ENCODE measurements around the gene NAPG. TPM values are rescaled to one million over a fixed set of nuclear protein-coding genes. Genes with fewer than 3 reads are reported as not detected.
"Not testable (repeated sequence)": the region's sequence is repeated elsewhere in the genome, so short reads cannot be mapped to it uniquely, and the experiment has no call there.

The NAPG gene
- total RNA-seq, 2 experiments from 2014 or later: 35.8 to 36.9 TPM

DNA sequence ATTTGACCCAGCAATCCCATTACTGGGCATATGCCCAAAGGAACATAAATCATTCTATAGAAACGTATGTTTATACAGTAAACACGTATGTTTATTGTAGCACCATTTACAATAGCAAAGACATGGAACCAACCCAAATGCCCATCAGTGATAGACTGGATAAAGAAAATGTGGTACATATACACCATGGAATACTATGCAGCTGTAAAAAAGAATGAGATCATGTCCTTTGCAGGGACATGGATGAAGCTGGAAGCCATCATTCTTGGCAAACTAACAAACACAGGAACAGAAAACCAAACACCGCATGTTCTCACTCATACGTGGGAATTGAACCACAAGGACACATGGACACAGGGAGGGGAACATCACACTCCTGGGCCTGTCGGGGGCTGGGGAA is 13.3 kb downstream of the NAPG start:
- H3K4me1 Mint-ChIP-seq: peaks cover 26% of the 10 kb centered on the region
- H3K27me3 Mint-ChIP-seq, CTCF ChIA-PET, H3K9me3 Mint-ChIP-seq, H3K27ac Mint-ChIP-seq, H3K4me3 Mint-ChIP-seq, DNase-seq, POLR2A ChIA-PET: not testable (repeated sequence)
- peaks cover 65% of the 10 kb centered on the region for H3K36me3 Mint-ChIP-seq (ENCODE audit: low read depth)

DNA sequence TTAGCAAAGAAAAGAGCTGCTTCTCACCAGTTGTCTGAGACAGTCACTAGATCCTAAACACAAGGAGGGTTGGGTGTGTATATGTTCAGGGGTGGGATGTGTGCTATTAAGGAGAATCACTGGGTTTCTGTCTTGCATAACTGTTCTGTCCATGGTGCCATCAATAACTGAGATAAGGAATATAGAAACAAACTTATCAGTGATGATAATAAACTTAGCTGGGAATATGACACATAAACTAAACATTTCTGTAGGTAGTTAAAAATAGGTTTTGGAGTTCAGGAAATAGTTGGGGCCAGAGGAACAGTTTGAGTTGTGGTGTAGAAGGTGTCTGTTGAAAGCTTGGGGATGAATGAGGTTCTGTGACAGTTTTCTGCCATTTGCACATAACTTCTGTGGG is 17.4 kb downstream of the NAPG start:
- peaks cover 3% of the 10 kb centered on the region for H3K4me1 Mint-ChIP-seq
- peaks cover 70% of the 10 kb centered on the region for H3K36me3 Mint-ChIP-seq (ENCODE audit: low read depth)
- ChIA-PET POLR2A (interaction anchor here (1.5 to 2.0 kb wide), 2 partner anchors 16 to 17 kb away, joined by 5 to 6 read pairs; partner anchors contain the start of gene NAPG), CTCF (interaction anchor here (1.3 kb wide), 1 partner anchor 16 kb away, joined by 3 read pairs; no protein-coding TSS in a partner anchor)
- H3K27ac Mint-ChIP-seq: no peak overlapping the region
- no peak overlapping the region for H3K4me3 Mint-ChIP-seq
- DNase-seq: no peak
- no peaks in the 10 kb centered on the region for H3K27me3 Mint-ChIP-seq
- H3K9me3 Mint-ChIP-seq: no peaks in the 10 kb centered on the region

DNA sequence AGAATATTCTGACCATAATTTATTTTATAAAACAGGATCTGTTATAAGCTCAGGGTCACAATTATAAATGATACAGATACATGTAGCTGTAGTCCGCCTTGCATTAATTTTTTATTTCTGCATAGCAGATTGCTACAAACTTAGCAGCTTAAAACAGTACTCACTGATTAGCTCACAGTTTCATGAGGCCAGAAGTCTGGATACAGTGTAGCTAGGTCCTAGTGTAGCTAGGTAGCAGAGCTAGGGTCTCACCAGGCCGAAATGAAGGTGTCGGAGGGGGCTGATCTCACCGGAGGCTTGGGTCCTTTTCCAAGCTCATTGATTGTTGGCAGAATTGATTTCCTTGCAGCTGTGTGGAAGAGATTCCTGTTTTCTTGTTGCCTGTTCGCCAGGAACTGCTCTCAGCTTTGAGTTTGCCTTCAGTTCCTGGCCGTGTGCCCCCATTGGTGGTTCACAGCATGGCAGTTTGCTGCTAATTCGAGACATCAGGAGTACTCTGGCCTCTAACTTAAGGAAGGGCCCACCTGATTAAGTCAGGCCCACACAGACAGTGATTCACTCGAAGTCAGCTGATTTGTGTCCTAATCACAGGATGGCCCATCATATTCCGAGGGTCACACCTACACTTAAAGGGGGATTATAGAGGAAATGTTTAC is 18.4 kb downstream of the NAPG start:
- no peak overlapping the region for H3K4me3 Mint-ChIP-seq
- no peak for DNase-seq
- H3K9me3 Mint-ChIP-seq: no peaks in the 10 kb centered on the region
- peaks cover 70% of the 10 kb centered on the region for H3K36me3 Mint-ChIP-seq (ENCODE audit: low read depth)
- H3K27me3 Mint-ChIP-seq: no peaks in the 10 kb centered on the region
- H3K4me1 Mint-ChIP-seq: no peaks in the 10 kb centered on the region
- POLR2A ChIA-PET: interaction anchor here (1.5 to 2.0 kb wide), 2 partner anchors 17 to 18 kb away, joined by 5 to 6 read pairs; partner anchors contain the start of gene NAPG
- H3K27ac Mint-ChIP-seq: no peak overlapping the region
- CTCF ChIA-PET: interaction anchor here (0.9 to 1.3 kb wide), 2 partner anchors 15 to 17 kb away, joined by 3 read pairs; no protein-coding TSS in a partner anchor

DNA sequence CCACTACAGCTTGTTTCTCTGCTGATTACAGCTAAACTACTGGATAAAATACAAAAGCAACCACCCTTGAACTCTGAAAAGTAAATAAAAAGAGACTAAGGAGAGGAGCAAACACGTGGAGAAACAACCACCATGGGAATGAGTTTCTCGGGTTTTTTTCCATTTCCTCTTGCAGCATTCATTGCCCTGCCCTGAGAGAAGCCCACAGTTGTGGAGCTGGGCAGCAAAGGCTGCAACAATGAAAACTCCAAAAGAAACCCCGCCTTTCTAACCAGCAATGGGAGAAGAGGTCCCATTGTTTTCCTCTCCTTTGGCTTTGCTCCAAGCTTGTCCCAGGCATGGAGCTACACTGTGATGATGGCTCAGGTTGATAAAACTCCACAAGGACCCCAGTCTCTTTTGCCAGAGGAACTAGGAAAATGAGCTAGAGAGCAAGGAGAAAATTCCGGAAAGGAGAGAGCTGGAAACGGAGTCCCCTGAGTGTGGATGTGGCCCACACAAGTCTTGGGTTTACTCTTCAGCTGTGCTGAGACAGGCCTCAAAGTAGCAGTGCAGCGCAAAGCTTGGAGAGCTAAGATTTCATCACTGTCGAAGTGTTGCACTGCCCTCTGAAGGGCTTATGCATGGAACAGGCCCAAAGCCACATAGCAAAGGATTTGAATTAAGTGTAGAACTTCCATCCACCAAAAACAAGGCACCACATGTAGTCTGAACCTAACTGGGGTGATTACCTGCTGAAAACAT is 20.9 kb downstream of the NAPG start:
- Mint-ChIP-seq H3K36me3 (ENCODE audit: low read depth) (peaks cover 67% of the 10 kb centered on the region), H3K27ac (no peak overlapping the region), H3K4me1 (no peaks in the 10 kb centered on the region), H3K27me3 (no peaks in the 10 kb centered on the region), H3K9me3 (no peaks in the 10 kb centered on the region), H3K4me3 (no peak overlapping the region)
- CTCF ChIA-PET: no interaction called here
- no peak for DNase-seq
- POLR2A ChIA-PET: no interaction called here

DNA sequence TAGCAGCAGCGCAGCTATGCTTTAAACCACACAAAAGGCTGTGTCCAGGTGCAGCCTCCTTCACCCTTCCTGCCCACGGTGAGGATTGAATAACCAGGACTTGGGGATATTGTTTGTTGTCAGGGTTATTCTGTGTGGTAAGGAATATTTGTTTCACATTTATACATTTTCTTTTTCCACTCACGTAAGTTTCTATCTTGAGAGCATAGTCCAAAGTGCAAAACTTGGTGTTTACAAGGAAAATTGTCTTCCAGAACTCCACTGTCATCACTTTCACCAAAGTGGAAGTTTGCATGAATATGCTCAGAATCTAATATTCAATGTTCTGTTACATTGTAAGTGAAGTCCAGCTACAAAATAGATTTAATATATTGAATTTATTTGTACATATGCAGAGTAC is 26.4 kb downstream of the NAPG start:
- Mint-ChIP-seq H3K4me3 (no peak overlapping the region), H3K9me3 (no peaks in the 10 kb centered on the region), H3K27ac (no peak overlapping the region), H3K27me3 (no peaks in the 10 kb centered on the region), H3K4me1 (no peaks in the 10 kb centered on the region), H3K36me3 (ENCODE audit: low read depth) (peaks cover 69% of the 10 kb centered on the region)
- DNase-seq: no peak
- ChIA-PET CTCF (interaction anchor here (3.1 kb wide), 1 partner anchor 8 kb away, joined by 14 read pairs; no protein-coding TSS in a partner anchor), POLR2A (no interaction called here)

DNA sequence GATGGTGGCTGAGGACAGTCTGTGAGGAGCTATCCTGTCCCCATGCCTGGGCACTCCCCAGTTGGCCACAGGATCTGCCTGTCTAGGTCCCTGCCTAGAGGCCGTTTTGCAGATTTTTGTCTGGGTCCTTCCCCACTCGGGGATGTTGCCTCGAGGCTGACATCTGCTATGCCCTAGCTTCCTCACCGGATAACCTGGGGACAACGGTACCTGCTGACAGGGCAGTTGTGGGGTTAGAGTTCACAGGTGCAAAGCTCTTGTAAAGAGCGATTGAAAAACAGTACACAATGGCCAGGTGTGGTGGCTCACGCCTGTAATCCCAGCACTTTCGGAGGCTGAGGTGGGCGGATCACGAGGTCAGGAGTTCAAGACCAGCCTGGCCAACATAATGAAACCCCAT is 30.4 kb downstream of the NAPG start:
- H3K4me3 Mint-ChIP-seq, DNase-seq, H3K27me3 Mint-ChIP-seq, POLR2A ChIA-PET, H3K4me1 Mint-ChIP-seq, H3K27ac Mint-ChIP-seq, CTCF ChIA-PET, H3K9me3 Mint-ChIP-seq: not testable (repeated sequence)
- peaks cover 42% of the 10 kb centered on the region for H3K36me3 Mint-ChIP-seq (ENCODE audit: low read depth)

GRCh38 chr18:10557085-10557677 is 31.4 kb downstream of the NAPG start:
- H3K36me3 Mint-ChIP-seq (ENCODE audit: low read depth): peaks cover 38% of the 10 kb centered on the region
- peaks cover 3% of the 10 kb centered on the region for H3K4me1 Mint-ChIP-seq
- no peaks in the 10 kb centered on the region for H3K27me3 Mint-ChIP-seq
- POLR2A ChIA-PET: no interaction called here
- no peak overlapping the region for H3K4me3 Mint-ChIP-seq
- H3K9me3 Mint-ChIP-seq: no peaks in the 10 kb centered on the region
- CTCF ChIA-PET: no interaction called here
- no peak for DNase-seq
- no peak overlapping the region for H3K27ac Mint-ChIP-seq

- ChIA-PET POLR2A (no interaction called here), CTCF (interaction anchor here (0.9 to 2.8 kb wide), 2 partner anchors 13 to 15 kb away, joined by 3 to 14 read pairs; no protein-coding TSS in a partner anchor)
- no peak for DNase-seq
- Mint-ChIP-seq H3K27ac (no peak overlapping the region), H3K4me3 (no peak overlapping the region), H3K9me3 (no peaks in the 10 kb centered on the region), H3K36me3 (ENCODE audit: low read depth) (peaks cover 31% of the 10 kb centered on the region), H3K27me3 (no peaks in the 10 kb centered on the region), H3K4me1 (peaks cover 3% of the 10 kb centered on the region)
These were observed 32.6 kb downstream of the NAPG start for GRCh38 chr18:10558243-10558966.

- H3K9me3 Mint-ChIP-seq: no peaks in the 10 kb centered on the region
- peaks cover 26% of the 10 kb centered on the region for H3K36me3 Mint-ChIP-seq (ENCODE audit: low read depth)
- POLR2A ChIA-PET: no interaction called here
- no peak overlapping the region for H3K4me3 Mint-ChIP-seq
- H3K4me1 Mint-ChIP-seq: peaks cover 3% of the 10 kb centered on the region
- CTCF ChIA-PET: interaction anchor here (0.9 to 2.8 kb wide), 3 partner anchors 12 to 27 kb away, joined by 3 to 14 read pairs (median 8); no protein-coding TSS in a partner anchor
- no peak for DNase-seq
- H3K27ac Mint-ChIP-seq: no peak overlapping the region
- H3K27me3 Mint-ChIP-seq: no peaks in the 10 kb centered on the region
These were observed 33.1 kb downstream of the NAPG start for GRCh38 chr18:10558967-10559298.

DNA sequence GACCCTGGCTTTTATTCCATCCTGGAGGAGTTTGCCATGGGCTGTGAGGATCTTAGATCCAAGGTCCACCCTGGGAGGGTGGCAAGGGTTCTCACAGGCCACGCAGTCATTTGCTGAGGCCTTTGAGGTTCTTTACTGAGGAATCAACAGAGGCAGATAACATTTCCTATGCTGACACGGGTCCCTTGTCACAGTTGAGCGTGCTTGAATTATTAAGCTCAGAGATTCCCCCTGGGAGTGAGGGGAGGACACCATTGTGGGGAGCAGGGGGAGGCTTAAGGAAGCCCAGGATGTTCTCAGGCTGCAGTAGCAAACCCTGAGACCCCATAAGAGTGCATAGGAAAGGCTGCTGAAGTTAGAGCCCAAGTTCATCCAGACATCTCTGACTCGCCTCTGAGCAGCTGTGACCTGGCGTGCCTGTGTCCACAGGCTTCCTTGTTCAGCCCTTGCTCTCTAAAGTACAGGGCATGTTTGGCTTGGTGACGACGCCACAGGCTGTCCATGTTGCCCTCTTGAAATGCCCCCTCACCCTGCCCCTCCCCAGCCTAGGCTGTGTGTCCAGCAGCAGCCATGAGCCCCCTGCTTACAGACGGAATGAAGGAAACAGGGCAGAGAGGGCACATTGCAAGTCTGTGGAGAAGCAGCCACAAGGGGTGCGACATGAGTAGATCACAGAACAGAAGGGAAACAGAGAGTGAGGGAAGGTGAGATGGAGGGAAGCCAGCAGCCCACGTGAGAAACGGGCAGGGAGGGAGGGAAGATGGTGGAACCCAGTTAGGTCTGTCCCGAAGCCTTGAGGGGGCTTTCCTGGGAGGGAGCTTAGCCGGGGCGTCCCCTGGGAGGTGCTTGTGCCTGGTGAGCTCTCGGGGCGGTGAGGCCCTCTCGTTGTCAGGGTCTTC is 34.0 kb downstream of the NAPG start:
- POLR2A ChIA-PET: no interaction called here
- DNase-seq: no peak
- Mint-ChIP-seq H3K36me3 (ENCODE audit: low read depth) (peaks cover 18% of the 10 kb centered on the region), H3K27me3 (no peaks in the 10 kb centered on the region), H3K27ac (no peak overlapping the region), H3K4me1 (peaks cover 6% of the 10 kb centered on the region), H3K4me3 (no peak overlapping the region), H3K9me3 (no peaks in the 10 kb centered on the region)
- CTCF ChIA-PET: interaction anchor here (0.6 to 2.8 kb wide), 17 partner anchors 8 to 291 kb away, joined by 3 to 14 read pairs (median 4); no protein-coding TSS in a partner anchor

GRCh38 chr18:10560452-10561045 is 34.7 kb downstream of the NAPG start:
- CTCF ChIA-PET: interaction anchor here (0.6 to 2.8 kb wide), 18 partner anchors 9 to 290 kb away, joined by 3 to 14 read pairs (median 4); no protein-coding TSS in a partner anchor
- peak; percentile 66 for DNase-seq
- POLR2A ChIA-PET: no interaction called here
- Mint-ChIP-seq H3K27me3 (no peaks in the 10 kb centered on the region), H3K4me1 (peaks cover 9% of the 10 kb centered on the region), H3K4me3 (no peak overlapping the region), H3K36me3 (ENCODE audit: low read depth) (peaks cover 11% of the 10 kb centered on the region), H3K9me3 (no peaks in the 10 kb centered on the region), H3K27ac (no peak overlapping the region)

DNA sequence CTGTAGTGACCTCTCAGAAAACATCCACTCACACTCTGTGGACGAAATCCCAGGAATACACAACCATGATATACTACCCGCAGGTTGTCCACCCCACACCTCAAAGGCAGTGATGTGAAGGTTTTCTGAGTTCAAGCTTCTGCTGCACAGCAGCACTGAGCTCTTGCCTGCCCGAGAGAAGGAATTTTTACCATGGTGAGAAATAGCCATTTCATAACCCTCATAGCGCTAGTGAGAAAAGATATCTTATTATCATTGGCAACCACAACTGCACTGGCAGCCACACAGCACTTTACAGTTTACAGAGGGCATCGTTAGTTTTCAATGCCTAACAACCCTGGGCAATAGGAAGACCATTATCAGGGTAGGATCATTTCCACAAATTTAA is 36.9 kb downstream of the NAPG start:
- CTCF ChIA-PET: no interaction called here

More for the DNA sequence above, 36.9 kb downstream of the NAPG start:
- Mint-ChIP-seq H3K27ac (no peak overlapping the region), H3K9me3 (no peaks in the 10 kb centered on the region), H3K4me3 (no peak overlapping the region), H3K36me3 (ENCODE audit: low read depth) (no peaks in the 10 kb centered on the region), H3K4me1 (peaks cover 9% of the 10 kb centered on the region), H3K27me3 (no peaks in the 10 kb centered on the region)
- DNase-seq: no peak
- POLR2A ChIA-PET: interaction anchor here (1.3 kb wide), 1 partner anchor 15 kb away, joined by 3 read pairs; no protein-coding TSS in a partner anchor
